Measurements from ENCODE around the gene TSPAN31. TPM values are rescaled to one million over a fixed set of nuclear protein-coding genes. Genes with fewer than 3 reads are reported as not detected.
A peak's percentile ranks its signal among the peaks of the same experiment; 100 is the strongest.

TSPAN31 gene
- total and polyA plus RNA-seq, 9 of the 15 experiments (the other 6 are each of a cell fraction or from before 2014, with no cell fraction given): 11.3 to 26.4 (median 14.3) TPM

DNA sequence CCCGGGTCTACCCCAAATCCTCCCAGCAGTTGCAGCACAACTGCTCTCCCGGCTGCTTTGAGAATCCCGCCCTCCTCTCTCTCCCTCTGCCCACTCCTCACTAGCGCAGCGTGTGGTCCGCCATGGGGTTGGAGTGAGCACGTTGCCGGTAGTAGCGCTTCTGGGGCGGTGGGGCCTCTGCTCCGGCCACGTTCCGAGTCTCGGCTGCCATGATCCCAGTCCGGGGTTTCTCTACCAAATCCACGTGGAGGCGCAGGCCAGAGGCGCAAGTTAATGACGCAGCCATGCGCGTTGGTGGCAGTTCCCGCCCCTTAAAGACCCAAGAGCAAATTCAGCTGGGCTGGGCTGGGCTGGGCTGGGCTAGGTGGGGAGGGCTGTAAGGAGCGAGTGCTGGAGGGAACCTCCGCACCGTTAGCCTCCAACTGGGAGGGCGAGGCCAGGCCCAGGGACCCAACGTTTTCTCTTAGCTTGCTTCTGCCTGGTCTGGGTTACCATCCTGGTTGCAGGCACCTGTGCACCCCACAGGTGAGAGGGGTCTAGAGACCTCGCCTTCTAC, 27.1 kb downstream of the TSPAN31 start, which contains the start of gene METTL1 (continued):
- TF ChIP-seq HDAC2 (IDR thresholded peaks at IDR 0.05): peak; percentile 100
- TF ChIP-seq CREM (IDR thresholded peaks at IDR 0.05; ENCODE audit: low read depth): peak; percentile 98
- TF ChIP-seq, protein P1, sequence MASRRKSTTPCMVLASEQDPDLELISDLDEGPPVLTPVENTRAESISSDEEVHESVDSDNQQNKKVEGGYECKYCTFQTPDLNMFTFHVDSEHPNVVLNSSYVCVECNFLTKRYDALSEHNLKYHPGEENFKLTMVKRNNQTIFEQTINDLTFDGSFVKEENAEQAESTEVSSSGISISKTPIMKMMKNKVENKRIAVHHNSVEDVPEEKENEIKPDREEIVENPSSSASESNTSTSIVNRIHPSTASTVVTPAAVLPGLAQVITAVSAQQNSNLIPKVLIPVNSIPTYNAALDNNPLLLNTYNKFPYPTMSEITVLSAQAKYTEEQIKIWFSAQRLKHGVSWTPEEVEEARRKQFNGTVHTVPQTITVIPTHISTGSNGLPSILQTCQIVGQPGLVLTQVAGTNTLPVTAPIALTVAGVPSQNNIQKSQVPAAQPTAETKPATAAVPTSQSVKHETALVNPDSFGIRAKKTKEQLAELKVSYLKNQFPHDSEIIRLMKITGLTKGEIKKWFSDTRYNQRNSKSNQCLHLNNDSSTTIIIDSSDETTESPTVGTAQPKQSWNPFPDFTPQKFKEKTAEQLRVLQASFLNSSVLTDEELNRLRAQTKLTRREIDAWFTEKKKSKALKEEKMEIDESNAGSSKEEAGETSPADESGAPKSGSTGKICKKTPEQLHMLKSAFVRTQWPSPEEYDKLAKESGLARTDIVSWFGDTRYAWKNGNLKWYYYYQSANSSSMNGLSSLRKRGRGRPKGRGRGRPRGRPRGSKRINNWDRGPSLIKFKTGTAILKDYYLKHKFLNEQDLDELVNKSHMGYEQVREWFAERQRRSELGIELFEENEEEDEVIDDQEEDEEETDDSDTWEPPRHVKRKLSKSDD (conservative IDR thresholded peaks at IDR 0.05; ENCODE audit: low read length): no peak; the same call in 1 of the 2 replicates
- peak; percentile 84 for TF ChIP-seq POLR2B (IDR thresholded peaks at IDR 0.05; ENCODE audit: low read depth, partially characterized antibody)
- TF ChIP-seq PRMT5 (CRISPR knock-in tag; IDR thresholded peaks at IDR 0.05): no peak
- TF ChIP-seq JUND (IDR thresholded peaks at IDR 0.05; ENCODE audit: borderline replicate concordance, low read depth, low read length): peak; percentile 9; the same call in 1 of the 2 replicates
- peak; percentile 94; the same call in 2 of the 3 replicates for TF ChIP-seq JUND (tag; IDR thresholded peaks at IDR 0.05; ENCODE audit: borderline replicate concordance, low read depth, low read length)
- peak; percentile 84 for TF ChIP-seq HNRNPLL (IDR thresholded peaks at IDR 0.05; ENCODE audit: low read depth, low read length, poor library complexity, severe bottlenecking)
- TF ChIP-seq NFRKB (IDR thresholded peaks at IDR 0.05; ENCODE audit: low read depth): peak; percentile 92
- TF ChIP-seq REST (IDR thresholded peaks at IDR 0.05; ENCODE audit: borderline replicate concordance): peak; percentile 42; the same call in 1 of the 2 replicates
- TF ChIP-seq REST (CRISPR knock-in tag; IDR thresholded peaks at IDR 0.05; ENCODE audit: low read depth): no peak
- no peak for TF ChIP-seq USF2 (CRISPR knock-in tag; IDR thresholded peaks at IDR 0.05)
- TF ChIP-seq ZNF830 (CRISPR knock-in tag; IDR thresholded peaks at IDR 0.05): no peak
- peak; percentile 47; the same call in 1 of the 2 replicates for TF ChIP-seq DPF2 (IDR thresholded peaks at IDR 0.05)
- TF ChIP-seq MXI1 (IDR thresholded peaks at IDR 0.05; ENCODE audit: low read depth, low read length): peak; percentile 97
- TF ChIP-seq, protein P2, sequence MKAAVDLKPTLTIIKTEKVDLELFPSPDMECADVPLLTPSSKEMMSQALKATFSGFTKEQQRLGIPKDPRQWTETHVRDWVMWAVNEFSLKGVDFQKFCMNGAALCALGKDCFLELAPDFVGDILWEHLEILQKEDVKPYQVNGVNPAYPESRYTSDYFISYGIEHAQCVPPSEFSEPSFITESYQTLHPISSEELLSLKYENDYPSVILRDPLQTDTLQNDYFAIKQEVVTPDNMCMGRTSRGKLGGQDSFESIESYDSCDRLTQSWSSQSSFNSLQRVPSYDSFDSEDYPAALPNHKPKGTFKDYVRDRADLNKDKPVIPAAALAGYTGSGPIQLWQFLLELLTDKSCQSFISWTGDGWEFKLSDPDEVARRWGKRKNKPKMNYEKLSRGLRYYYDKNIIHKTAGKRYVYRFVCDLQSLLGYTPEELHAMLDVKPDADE (conservative IDR thresholded peaks at IDR 0.05; ENCODE audit: control insufficient read depth, low read depth, low read length): peak; percentile 60

Data from K562 (cell line).